H1 (cell line): ENCODE data around the gene KRT76. TPM values are rescaled to one million over a fixed set of nuclear protein-coding genes. Genes with fewer than 3 reads are reported as not detected.

Source experiments
- CTCF ChIA-PET: fragments of 300-600 bp; sonication (Branson Sonifier 250); formaldehyde crosslinking; loops from one replicate; lab custom pipeline; 2021; ENCODE audit not compliant: partially characterized antibody; lab: Charles Lee
- POLR2A ChIA-PET: fragments of 300-600 bp; sonication (Branson Sonifier 250); formaldehyde crosslinking; loops from one replicate; lab custom pipeline; 2021; ENCODE audit warnings: inconsistent platforms; ENCODE audit not compliant: partially characterized antibody; lab: Charles Lee
- DNase-seq, 2 experiments: peaks; one replicate each; pipeline versions ENCODE4 v3.0.0 to v3.0.0-alpha.2; 2010 to 2022; ENCODE audit warnings: low spot score in 2 of 2, low read depth in 1 of 2, mixed read lengths in 1 of 2
- FAIRE-seq: peaks from 2 replicates; lab custom pipeline; 2011; peaks lifted over from hg19 to GRCh38; lab: Jason Lieb, UNC
- H2AFZ ChIP-seq: 2 replicates; pipeline ENCODE4 v1.8.1; 2012; ENCODE audit warnings: low read length, inconsistent platforms
- H2AK5ac ChIP-seq: 2 replicates; pipeline ENCODE4 v1.6.1; 2013; ENCODE audit warnings: low read depth, low read length
- H2BK120ac ChIP-seq: replicated peaks from 2 replicates; pipeline ENCODE3; 2013; ENCODE audit warnings: low read depth, low read length, inconsistent platforms
- H2BK12ac ChIP-seq: 2 replicates; pipeline ENCODE4 v1.6.1; 2013; ENCODE audit warnings: low read depth, low read length
- H2BK15ac ChIP-seq: 2 replicates; pipeline ENCODE4 v1.6.1; 2013; ENCODE audit warnings: low read length
- H2BK20ac ChIP-seq: 2 replicates; pipeline ENCODE4 v1.6.1; 2013; ENCODE audit warnings: low read length
- H2BK5ac ChIP-seq: 2 replicates; pipeline ENCODE4 v1.6.1; 2013; ENCODE audit warnings: low read depth, low read length
- H3K14ac ChIP-seq: 2 replicates; pipeline ENCODE4 v1.6.1; 2013; ENCODE audit warnings: inconsistent platforms; ENCODE audit not compliant: insufficient read length
- H3K18ac ChIP-seq: 2 replicates; pipeline ENCODE4 v1.6.1; 2013; ENCODE audit warnings: low read length; ENCODE audit errors: extremely low read depth
- H3K23ac ChIP-seq: 2 replicates; pipeline ENCODE4 v1.6.1; 2013; ENCODE audit warnings: inconsistent platforms; ENCODE audit not compliant: insufficient read length
- H3K23me2 ChIP-seq: 2 replicates; pipeline ENCODE4 v1.6.1; 2013; ENCODE audit warnings: low read depth, low read length
- H3K27ac ChIP-seq: 2 replicates; pipeline ENCODE4 v1.6.1; 2011; ENCODE audit warnings: low read depth, low read length, inconsistent platforms
- H3K27me3 ChIP-seq, 4 experiments: replicated peaks in 1 of 4; 1 replicate in 1 of 4; 2 replicates in 3 of 4; pipeline versions ENCODE4 v1.6.1 to v1.8.1; 2011 to 2013; ENCODE audit warnings: low read length in 3 of 4, mild to moderate bottlenecking in 3 of 4, inconsistent platforms in 2 of 4, mixed read lengths in 2 of 4, moderate library complexity in 1 of 4; ENCODE audit not compliant: control insufficient read depth in 3 of 4, insufficient read depth in 3 of 4; ENCODE audit errors: extremely low read depth in 1 of 4
- H3K36me3 ChIP-seq, 4 experiments: 2 replicates each; pipeline versions ENCODE4 v1.6.1 to v1.8.1; 2011 to 2013; ENCODE audit warnings: mild to moderate bottlenecking in 4 of 4, low read length in 3 of 4, moderate library complexity in 2 of 4, control low read depth in 1 of 4, inconsistent platforms in 1 of 4; ENCODE audit not compliant: insufficient read depth in 4 of 4, control insufficient read depth in 2 of 4
- H3K4ac ChIP-seq: replicated peaks from 2 replicates; pipeline ENCODE3; 2013; ENCODE audit warnings: low read length, low read depth, mixed read lengths, inconsistent platforms; ENCODE audit not compliant: insufficient read length
- H3K4me1 ChIP-seq, 4 experiments: replicated peaks in 1 of 4; 1 replicate in 1 of 4; 2 replicates in 3 of 4; pipeline versions ENCODE4 v1.6.1 to v1.8.1; 2011 to 2013; ENCODE audit warnings: low read length in 3 of 4, inconsistent platforms in 2 of 4, mixed read lengths in 1 of 4; ENCODE audit not compliant: insufficient read depth in 4 of 4, control insufficient read depth in 3 of 4
- H3K4me2 ChIP-seq, 2 experiments: 2 replicates each; pipeline versions ENCODE4 v1.6.1 to v1.8.1; 2011 to 2013; ENCODE audit warnings: low read depth in 2 of 2, low read length in 2 of 2, control low read depth in 1 of 2, inconsistent platforms in 1 of 2, mild to moderate bottlenecking in 1 of 2; ENCODE audit not compliant: insufficient read depth in 1 of 2
- H3K4me3 ChIP-seq, 4 experiments: fragments of 200-600, 300-600 bp in 1 of 4; sonication (generic), shearing (Covaris generic), sonication (Bioruptor Twin) in 1 of 4; 2 replicates each; pipeline versions ENCODE4 v1.5.1 to v1.8.1; 2011 to 2016; ENCODE audit warnings: low read length in 4 of 4, low read depth in 3 of 4, control low read depth in 2 of 4, inconsistent platforms in 2 of 4, mild to moderate bottlenecking in 2 of 4, mixed read lengths in 1 of 4, moderate library complexity in 1 of 4; ENCODE audit not compliant: insufficient read depth in 2 of 4; ENCODE audit errors: extremely low read depth in 1 of 4
- H3K56ac ChIP-seq: replicated peaks from 2 replicates; pipeline ENCODE3; 2013; ENCODE audit warnings: low read depth, mild to moderate bottlenecking, mixed read lengths, low read length, inconsistent platforms; ENCODE audit not compliant: insufficient read length
- H3K79me1 ChIP-seq: 2 replicates; pipeline ENCODE4 v1.6.1; 2013; ENCODE audit warnings: low read depth, low read length, control low read depth
- H3K79me2 ChIP-seq, 2 experiments: 2 replicates each; pipeline versions ENCODE4 v1.6.1 to v1.8.1; 2012 to 2013; ENCODE audit warnings: low read length in 2 of 2, mild to moderate bottlenecking in 2 of 2, inconsistent platforms in 1 of 2; ENCODE audit not compliant: insufficient read depth in 2 of 2, control insufficient read depth in 1 of 2
- H3K9ac ChIP-seq, 4 experiments: replicated peaks in 1 of 4; 1 replicate in 1 of 4; 2 replicates in 3 of 4; pipeline versions ENCODE4 v1.6.1 to v1.8.1; 2011 to 2013; ENCODE audit warnings: low read depth in 3 of 4, low read length in 3 of 4, control low read depth in 2 of 4, mild to moderate bottlenecking in 2 of 4, moderate library complexity in 2 of 4, inconsistent platforms in 1 of 4; ENCODE audit errors: extremely low read depth in 1 of 4
- H3K9me3 ChIP-seq, 2 experiments: 2 replicates each; pipeline versions ENCODE4 v1.6.1 to v1.8.1; 2012 to 2013; ENCODE audit warnings: mild to moderate bottlenecking in 2 of 2, moderate library complexity in 2 of 2, control low read depth in 1 of 2, inconsistent platforms in 1 of 2, low read depth in 1 of 2, low read length in 1 of 2, mixed read lengths in 1 of 2; ENCODE audit not compliant: insufficient read depth in 2 of 2
- H4K20me1 ChIP-seq, 2 experiments: replicated peaks in 1 of 2; 2 replicates each; pipeline versions ENCODE3 to v1.8.1; 2011 to 2013; ENCODE audit warnings: inconsistent platforms in 2 of 2, low read length in 2 of 2, mild to moderate bottlenecking in 1 of 2; ENCODE audit not compliant: insufficient read depth in 2 of 2, control insufficient read depth in 1 of 2
- H4K5ac ChIP-seq: 2 replicates; pipeline ENCODE4 v1.6.1; 2013; ENCODE audit warnings: low read length, low read depth, mixed read lengths, inconsistent platforms; ENCODE audit not compliant: insufficient read length
- H4K8ac ChIP-seq: 2 replicates; pipeline ENCODE4 v1.8.0; 2013; ENCODE audit warnings: mild to moderate bottlenecking, moderate library complexity, low read length, inconsistent platforms; ENCODE audit not compliant: insufficient read depth; ENCODE audit errors: extremely low read depth
- H4K91ac ChIP-seq: replicated peaks from 2 replicates; pipeline ENCODE3; 2013; ENCODE audit warnings: low read length, mixed read lengths, inconsistent platforms; ENCODE audit not compliant: insufficient read length
- CHD2 ChIP-seq: IDR thresholded peaks from 2 replicates; pipeline ENCODE4 v1.6.1; 2012; ENCODE audit warnings: low read length, improper control_type of control experiment
- EP300 ChIP-seq, 2 experiments: IDR thresholded peaks; 1 replicate in 1 of 2; 2 replicates in 1 of 2; pipeline ENCODE4 v1.6.1; 2011 to 2012; ENCODE audit warnings: low read depth in 2 of 2, low read length in 2 of 2, mild to moderate bottlenecking in 2 of 2, borderline replicate concordance in 1 of 2, inconsistent platforms in 1 of 2, moderate library complexity in 1 of 2
- EZH2 ChIP-seq: fragments of 200-600 bp; sonication (generic); IDR thresholded peaks from 2 replicates; pipeline ENCODE4 v1.7.1; 2012; ENCODE audit warnings: low read depth, mild to moderate bottlenecking, moderate library complexity, low read length, inconsistent platforms; ENCODE audit not compliant: severe bottlenecking
- HDAC6 ChIP-seq: IDR thresholded peaks from one replicate; pipeline ENCODE4 v1.7.1; 2012; ENCODE audit warnings: low read depth, mild to moderate bottlenecking, inconsistent platforms, low read length, moderate library complexity
- KDM5A ChIP-seq: fragments of 200-600 bp; IDR thresholded peaks from 2 replicates; pipeline ENCODE4 v1.7.1; 2012; ENCODE audit warnings: mild to moderate bottlenecking, low read length, inconsistent platforms, mixed read lengths
- MAFK ChIP-seq: IDR thresholded peaks from 2 replicates; pipeline ENCODE4 v1.6.1; 2012; ENCODE audit warnings: low read depth, mild to moderate bottlenecking, improper control_type of control experiment, low read length
- NRF1 ChIP-seq: IDR thresholded peaks from 2 replicates; pipeline ENCODE4 v1.6.1; 2011; ENCODE audit warnings: mild to moderate bottlenecking, low read depth, low read length, improper control_type of control experiment
- POLR2AphosphoS5 ChIP-seq: IDR thresholded peaks from 2 replicates; pipeline ENCODE4 v1.6.1; 2011; ENCODE audit warnings: low read depth, low read length
- WGBS, 2 experiments: shearing (Covaris generic) in 1 of 2; methylation state at CpG; one replicate each; pipeline versions ENCODE4 v1.1.6 to v1.1.7; 2013 to 2015; ENCODE audit warnings: low lambda C conversion rate in 2 of 2, mixed read lengths in 2 of 2, inconsistent platforms in 1 of 2, low coverage in 1 of 2, missing lambda C conversion rate in 1 of 2; ENCODE audit not compliant: insufficient replicate concordance in 2 of 2, insufficient coverage in 1 of 2, insufficient read length in 1 of 2; ENCODE audit errors: extremely low coverage in 1 of 2, missing lambda C conversion rate in 1 of 2; 5-methylcytosine and 5-hydroxymethylcytosine counted together
- polyA plus RNA-seq, 7 experiments: library from polyadenylated mRNA; depleted of rRNA in 3 of 7; stranded (reverse) in 5 of 7; unstranded in 2 of 7; fragments of >200 nt in 5 of 7; fragments of 200-250 nt in 2 of 7; gene quantifications; 1 replicate in 5 of 7; 2 replicates in 1 of 7; 4 replicates in 1 of 7; pipeline versions ENCODE4 v1.2.1 to v1.2.3, GENCODE V29; 2011 to 2013; ENCODE audit warnings: missing spikeins in 2 of 7, mixed read lengths in 2 of 7
- total RNA-seq: library from RNA; stranded (reverse); fragmentation: NEBNext Ultra II Directional; extraction: Animal tissue kit (Norgen Biotek cat#: 25700); gene quantifications from 2 replicates; pipeline ENCODE4 v1.2.1, GENCODE V29; 2021

KRT76 gene
- total and polyA plus RNA-seq, 2 of the 8 experiments (the other 6 are each of a cell fraction or from before 2014, with no cell fraction given): not detected

- no peak overlapping the region for H3K4ac ChIP-seq
- TF ChIP-seq EP300 (IDR thresholded peaks at IDR 0.05; ENCODE audit: borderline replicate concordance in 1 of 2, low read depth in 2 of 2, low read length in 2 of 2) (no peak), POLR2AphosphoS5 (no peak), EZH2 (no peak), KDM5A (no peak), CHD2 (no peak), NRF1 (no peak), MAFK (no peak), HDAC6 (no peak)
- H3K9me3 ChIP-seq: no peaks in the 10 kb centered on the region
- H3K14ac ChIP-seq: no peak overlapping the region
- no peak overlapping the region for H4K91ac ChIP-seq
- no peak overlapping the region for H3K4me3 ChIP-seq
- H2BK5ac ChIP-seq: no peak overlapping the region
- H2AFZ ChIP-seq: no peak overlapping the region
- no peak overlapping the region for H2AK5ac ChIP-seq
- no peaks in the 10 kb centered on the region for H3K79me1 ChIP-seq
- H3K23me2 ChIP-seq: no peaks in the 10 kb centered on the region
- 82% methylated on average over 3 of the region's 3 CpGs; no CpG with 5 or more reads in 1 of the 2 experiments for WGBS, 2 experiments
- ChIA-PET CTCF (interaction anchor here (1.3 to 1.8 kb wide), 3 partner anchors 9 to 28 kb away, joined by 3 to 10 read pairs (median 4); no protein-coding TSS in a partner anchor), POLR2A (no interaction called here)
- H2BK120ac ChIP-seq: no peak overlapping the region
- H3K4me1 ChIP-seq: no peaks in the 10 kb centered on the region
- H4K8ac ChIP-seq: no peak overlapping the region
- H3K9ac ChIP-seq: no peak overlapping the region
- H2BK20ac ChIP-seq: 0 out of 2 replicates have a peak overlapping the region, but pooled peaks have one; percentile 48
- no peak overlapping the region for H3K23ac ChIP-seq
- no peak overlapping the region for H2BK12ac ChIP-seq
- DNase-seq: no peak
- no peak overlapping the region for H2BK15ac ChIP-seq
- H3K56ac ChIP-seq: no peak overlapping the region
- H3K4me2 ChIP-seq: no peak overlapping the region
- FAIRE-seq: no peak
- no peak overlapping the region for H4K5ac ChIP-seq
- H3K27me3 ChIP-seq: no peaks in the 10 kb centered on the region
- no peak overlapping the region for H3K27ac ChIP-seq
- no peaks in the 10 kb centered on the region for H3K36me3 ChIP-seq
- no peaks in the 10 kb centered on the region for H4K20me1 ChIP-seq
- no peaks in the 10 kb centered on the region for H3K79me2 ChIP-seq
- H3K18ac ChIP-seq: no peak overlapping the region
Measured at GRCh38 chr12:52724384-52724783, 52.8 kb downstream of the KRT76 start.
